DND-41 (cell line): ENCODE measurements around the gene VPS37B.

Experiments used
- EZH2 ChIP-seq: IDR thresholded peaks from 3 replicates; pipeline ENCODE4 v1.6.1; 2012; ENCODE audit warnings: borderline replicate concordance, low read depth, mild to moderate bottlenecking, moderate library complexity, low read length, inconsistent platforms; ENCODE audit not compliant: severe bottlenecking
- TF ChIP-seq, protein P1 (sequence below): IDR thresholded peaks from 2 replicates; pipeline ENCODE4 v1.5.1; 2012; ENCODE audit warnings: borderline replicate concordance, low read length, moderate library complexity, mild to moderate bottlenecking; ENCODE audit not compliant: poor library complexity, severe bottlenecking; ENCODE audit errors: extremely low read depth

DNA sequence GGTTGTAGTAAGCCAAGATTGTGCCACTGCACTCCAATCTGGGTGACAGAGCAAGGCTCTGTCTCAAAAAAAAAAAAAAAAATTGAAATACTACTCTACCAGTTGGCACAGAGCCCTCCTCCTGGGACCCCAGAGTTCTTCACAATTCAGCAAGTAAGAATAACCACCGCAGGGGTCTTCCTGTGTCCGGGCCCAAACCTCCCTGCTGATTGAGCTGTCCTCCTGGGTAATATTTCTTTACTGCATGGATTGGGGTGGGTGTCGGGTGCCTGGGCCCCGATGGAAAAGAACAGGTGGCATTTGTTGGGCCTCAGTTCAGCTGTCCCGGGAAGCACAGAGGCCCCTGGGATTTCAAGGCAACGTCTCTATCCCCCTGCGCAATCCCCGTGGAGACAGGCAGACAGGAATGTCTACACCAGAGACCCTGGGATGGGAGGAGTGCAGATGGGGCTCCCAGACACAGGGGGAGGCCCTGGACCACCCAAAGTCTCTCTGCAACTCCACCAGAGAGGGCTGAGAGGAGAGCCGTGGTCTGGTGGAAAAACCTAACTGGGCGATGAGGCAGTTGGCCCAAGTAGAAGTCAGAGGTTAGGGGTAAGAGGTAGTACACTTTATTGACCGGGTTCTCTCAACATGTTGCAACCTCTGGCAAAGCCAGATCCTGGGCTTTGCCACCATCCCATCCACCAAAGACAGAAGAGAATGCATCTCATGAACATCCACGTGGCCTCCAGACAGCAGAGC, 32.7 kb upstream of the VPS37B start:
- no peak for TF ChIP-seq EZH2
- TF ChIP-seq, protein P1, sequence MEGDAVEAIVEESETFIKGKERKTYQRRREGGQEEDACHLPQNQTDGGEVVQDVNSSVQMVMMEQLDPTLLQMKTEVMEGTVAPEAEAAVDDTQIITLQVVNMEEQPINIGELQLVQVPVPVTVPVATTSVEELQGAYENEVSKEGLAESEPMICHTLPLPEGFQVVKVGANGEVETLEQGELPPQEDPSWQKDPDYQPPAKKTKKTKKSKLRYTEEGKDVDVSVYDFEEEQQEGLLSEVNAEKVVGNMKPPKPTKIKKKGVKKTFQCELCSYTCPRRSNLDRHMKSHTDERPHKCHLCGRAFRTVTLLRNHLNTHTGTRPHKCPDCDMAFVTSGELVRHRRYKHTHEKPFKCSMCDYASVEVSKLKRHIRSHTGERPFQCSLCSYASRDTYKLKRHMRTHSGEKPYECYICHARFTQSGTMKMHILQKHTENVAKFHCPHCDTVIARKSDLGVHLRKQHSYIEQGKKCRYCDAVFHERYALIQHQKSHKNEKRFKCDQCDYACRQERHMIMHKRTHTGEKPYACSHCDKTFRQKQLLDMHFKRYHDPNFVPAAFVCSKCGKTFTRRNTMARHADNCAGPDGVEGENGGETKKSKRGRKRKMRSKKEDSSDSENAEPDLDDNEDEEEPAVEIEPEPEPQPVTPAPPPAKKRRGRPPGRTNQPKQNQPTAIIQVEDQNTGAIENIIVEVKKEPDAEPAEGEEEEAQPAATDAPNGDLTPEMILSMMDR = no peak
